Mucosa of stomach (tissue), 1 donor: Measurements from ENCODE around the gene UMAD1.

Source experiments
- H3K27me3 ChIP-seq: one replicate; pipeline ENCODE4 v1.7.0; 2013; ENCODE audit warnings: mild to moderate bottlenecking, low read length; ENCODE audit not compliant: control insufficient read depth, insufficient read depth
- H3K36me3 ChIP-seq: one replicate; pipeline ENCODE4 v1.7.0; 2013; ENCODE audit warnings: low read length; ENCODE audit not compliant: control insufficient read depth, insufficient read depth
- H3K4me1 ChIP-seq: one replicate; pipeline ENCODE4 v1.7.0; 2013; ENCODE audit warnings: mild to moderate bottlenecking, low read length; ENCODE audit not compliant: control insufficient read depth, insufficient read depth
- H3K4me3 ChIP-seq: one replicate; pipeline ENCODE4 v1.7.0; 2013; ENCODE audit warnings: low read length
- H3K9ac ChIP-seq: one replicate; pipeline ENCODE4 v1.7.0; 2013; ENCODE audit warnings: mild to moderate bottlenecking, low read length, moderate library complexity
- H3K9me3 ChIP-seq: one replicate; pipeline ENCODE4 v1.7.0; 2013; ENCODE audit warnings: mild to moderate bottlenecking, low read length, moderate library complexity; ENCODE audit not compliant: control insufficient read depth
- donor health status: Pancreatic carcinoma.

UMAD1 gene

GRCh38 chr7:7867846-7868571, 227.5 kb downstream of the UMAD1 start:
- Histone ChIP-seq H3K27me3 (no peaks in the 10 kb centered on the region), H3K4me1 (no peaks in the 10 kb centered on the region), H3K36me3 (no peaks in the 10 kb centered on the region), H3K9me3 (no peaks in the 10 kb centered on the region), H3K9ac (no peak overlapping the region), H3K4me3 (no peak overlapping the region)

GRCh38 chr7:7868572-7868899, 228.0 kb downstream of the UMAD1 start:
- no peaks in the 10 kb centered on the region for H3K4me1 ChIP-seq

GRCh38 chr7:7869036-7869435, 228.5 kb downstream of the UMAD1 start:
- Histone ChIP-seq H3K36me3 (no peaks in the 10 kb centered on the region), H3K4me3 (no peak overlapping the region), H3K4me1 (no peaks in the 10 kb centered on the region), H3K9ac (no peak overlapping the region), H3K27me3 (no peaks in the 10 kb centered on the region), H3K9me3 (no peaks in the 10 kb centered on the region)

More at GRCh38 chr7:7868572-7868899, 228.0 kb downstream of the UMAD1 start:
- Histone ChIP-seq H3K36me3 (no peaks in the 10 kb centered on the region), H3K9ac (no peak overlapping the region), H3K27me3 (no peaks in the 10 kb centered on the region), H3K4me3 (no peak overlapping the region), H3K9me3 (no peaks in the 10 kb centered on the region)

GRCh38 chr7:7869651-7870050, 229.1 kb downstream of the UMAD1 start:
- Histone ChIP-seq H3K4me1 (no peaks in the 10 kb centered on the region), H3K36me3 (no peaks in the 10 kb centered on the region), H3K9ac (no peak overlapping the region), H3K9me3 (no peaks in the 10 kb centered on the region), H3K27me3 (no peaks in the 10 kb centered on the region), H3K4me3 (no peak overlapping the region)

GRCh38 chr7:7870555-7870954, 230.0 kb downstream of the UMAD1 start:
- Histone ChIP-seq H3K9ac (no peak overlapping the region), H3K9me3 (no peaks in the 10 kb centered on the region), H3K36me3 (no peaks in the 10 kb centered on the region), H3K27me3 (no peaks in the 10 kb centered on the region), H3K4me1 (no peaks in the 10 kb centered on the region), H3K4me3 (no peak overlapping the region)

GRCh38 chr7:7876419-7876818, 235.9 kb downstream of the UMAD1 start:
- H3K4me3 ChIP-seq: no peak overlapping the region
- H3K27me3 ChIP-seq: no peaks in the 10 kb centered on the region
- H3K9me3 ChIP-seq: no peaks in the 10 kb centered on the region

GRCh38 chr7:7881581-7881980, 241.0 kb downstream of the UMAD1 start:
- H3K4me1 ChIP-seq: no peaks in the 10 kb centered on the region
- no peaks in the 10 kb centered on the region for H3K36me3 ChIP-seq
- H3K9me3 ChIP-seq: no peaks in the 10 kb centered on the region
- no peak overlapping the region for H3K4me3 ChIP-seq
- no peak overlapping the region for H3K9ac ChIP-seq
- H3K27me3 ChIP-seq: no peaks in the 10 kb centered on the region

More at GRCh38 chr7:7876419-7876818, 235.9 kb downstream of the UMAD1 start:
- Histone ChIP-seq H3K9ac (no peak overlapping the region), H3K4me1 (no peaks in the 10 kb centered on the region), H3K36me3 (no peaks in the 10 kb centered on the region)

- Histone ChIP-seq H3K9ac (no peak overlapping the region), H3K27me3 (no peaks in the 10 kb centered on the region), H3K4me3 (no peak overlapping the region), H3K4me1 (no peaks in the 10 kb centered on the region), H3K36me3 (no peaks in the 10 kb centered on the region), H3K9me3 (no peaks in the 10 kb centered on the region)
Measured at GRCh38 chr7:7882888-7883287, 242.3 kb downstream of the UMAD1 start.

GRCh38 chr7:7883394-7883793, 242.8 kb downstream of the UMAD1 start:
- Histone ChIP-seq H3K9ac (no peak overlapping the region), H3K4me3 (no peak overlapping the region), H3K4me1 (no peaks in the 10 kb centered on the region), H3K9me3 (no peaks in the 10 kb centered on the region), H3K27me3 (no peaks in the 10 kb centered on the region), H3K36me3 (no peaks in the 10 kb centered on the region)

- H3K4me1 ChIP-seq: no peaks in the 10 kb centered on the region
- no peaks in the 10 kb centered on the region for H3K27me3 ChIP-seq
- H3K4me3 ChIP-seq: no peak overlapping the region
- H3K36me3 ChIP-seq: no peaks in the 10 kb centered on the region
- H3K9ac ChIP-seq: no peak overlapping the region
- no peaks in the 10 kb centered on the region for H3K9me3 ChIP-seq
Measured at GRCh38 chr7:7884855-7885254, 244.3 kb downstream of the UMAD1 start.

- no peaks in the 10 kb centered on the region for H3K36me3 ChIP-seq
- no peak overlapping the region for H3K4me3 ChIP-seq
Measured at GRCh38 chr7:7889791-7890568, 249.4 kb downstream of the UMAD1 start.

GRCh38 chr7:7895004-7895650, 254.6 kb downstream of the UMAD1 start:
- Histone ChIP-seq H3K4me3 (no peak overlapping the region), H3K36me3 (no peaks in the 10 kb centered on the region), H3K4me1 (no peaks in the 10 kb centered on the region), H3K9ac (no peak overlapping the region), H3K27me3 (no peaks in the 10 kb centered on the region), H3K9me3 (no peaks in the 10 kb centered on the region)

More at GRCh38 chr7:7889791-7890568, 249.4 kb downstream of the UMAD1 start:
- Histone ChIP-seq H3K27me3 (no peaks in the 10 kb centered on the region), H3K9ac (no peak overlapping the region), H3K4me1 (no peaks in the 10 kb centered on the region), H3K9me3 (no peaks in the 10 kb centered on the region)
